Tibial artery (tissue), 4 donors: ENCODE results near the gene APP.
A peak's percentile ranks its signal among the peaks of the same experiment; 100 is the strongest.

Experiments used
- DNase-seq, 2 donors: peaks; one replicate each; pipeline ENCODE4 v3.0.0-alpha.2; 2019
- H3K27ac ChIP-seq, 2 donors: fragments of 200-600 bp; sonication (generic) in 1 of 2; 1 replicate in 1 of 2; 2 replicates in 1 of 2; pipeline ENCODE4 v1.5.1; 2018 to 2019; ENCODE audit warnings: mild to moderate bottlenecking in 1 of 2
- H3K27me3 ChIP-seq, 2 donors: fragments of 200-600 bp; sonication (generic) in 1 of 2; one replicate each; pipeline versions ENCODE4 v1.5.1 to v1.6.0; 2016 to 2019
- H3K36me3 ChIP-seq, 3 donors: fragments of 200-600 bp; sonication (generic) in 2 of 3; one replicate each; pipeline ENCODE4 v1.5.1; 2016 to 2019; ENCODE audit warnings: mild to moderate bottlenecking in 2 of 3
- H3K4me1 ChIP-seq, 4 donors: fragments of 200-600 bp; sonication (generic) in 2 of 4; 1 replicate in 3 of 4; 2 replicates in 1 of 4; pipeline ENCODE4 v1.5.1; 2016 to 2019
- H3K4me3 ChIP-seq, 2 donors: fragments of 200-600 bp; sonication (generic) in 1 of 2; 1 replicate in 1 of 2; 2 replicates in 1 of 2; pipeline ENCODE4 v1.5.1; 2018 to 2019; ENCODE audit warnings: mild to moderate bottlenecking in 2 of 2
- H3K9me3 ChIP-seq, 3 donors: fragments of 200-600 bp; sonication (generic) in 1 of 3; one replicate each; pipeline ENCODE4 v1.5.1; 2016 to 2019
- CTCF ChIP-seq, 2 experiments: fragments of 200-600 bp in 1 of 2; fragments of 450-650 bp in 1 of 2; IDR thresholded peaks; one replicate each; pipeline ENCODE4 v1.5.1; 2017 to 2019; ENCODE audit warnings: antibody characterized with exemption in 2 of 2, mild to moderate bottlenecking in 1 of 2, moderate library complexity in 1 of 2
- intact Hi-C: fragments of 100-400 bp; cut with DNase I; formaldehyde crosslinking; loops from one replicate; pipeline ENCODE4 v1.15.0; 2023; ENCODE audit warnings: low total_unique reads

The APP gene

GRCh38 chr21:26117324-26117971 lies 53.1 kb downstream of the APP start:
- no peak overlapping the region for H3K27ac ChIP-seq
- intact Hi-C loops, result no loop called here
- peaks cover 0 to 20% (median 9%) of the 10 kb centered on the region in 4 donors for H3K4me1 ChIP-seq
- H3K36me3 ChIP-seq, result no peaks in the 10 kb centered on the region
- no peaks in the 10 kb centered on the region for H3K27me3 ChIP-seq
- DNase-seq, result no peak
- H3K9me3 ChIP-seq, result no peaks in the 10 kb centered on the region
- no peak for TF ChIP-seq CTCF (IDR thresholded peaks at IDR 0.05)
- H3K4me3 ChIP-seq, result no peak overlapping the region

- DNase-seq, result no peak
- Histone ChIP-seq H3K4me3 (no peak overlapping the region), H3K4me1 (peaks cover 0 to 27% (median 11%) of the 10 kb centered on the region in 4 donors), H3K36me3 (no peaks in the 10 kb centered on the region), H3K9me3 (no peaks in the 10 kb centered on the region), H3K27ac (peak overlapping the region in 1 of 2 donors; percentile 32), H3K27me3 (no peaks in the 10 kb centered on the region)
- intact Hi-C loops, result no loop called here
- TF ChIP-seq CTCF (IDR thresholded peaks at IDR 0.05), result no peak
Measured at GRCh38 chr21:26116456-26117011, 54.0 kb downstream of the APP start.

- no peak overlapping the region for H3K4me3 ChIP-seq
- H3K36me3 ChIP-seq, result no peaks in the 10 kb centered on the region
- no peaks in the 10 kb centered on the region for H3K9me3 ChIP-seq
- no peaks in the 10 kb centered on the region for H3K27me3 ChIP-seq
- H3K4me1 ChIP-seq, result peaks cover 0 to 27% (median 11%) of the 10 kb centered on the region in 4 donors
- intact Hi-C loops, result no loop called here
- no peak for DNase-seq
- no peak for TF ChIP-seq CTCF (IDR thresholded peaks at IDR 0.05)
- H3K27ac ChIP-seq, result peak overlapping the region in 1 of 2 donors; percentile 32
Measured at GRCh38 chr21:26115899-26116298, 54.7 kb downstream of the APP start.

GRCh38 chr21:26115305-26115704 lies 55.3 kb downstream of the APP start:
- no peaks in the 10 kb centered on the region for H3K36me3 ChIP-seq
- intact Hi-C loops, result no loop called here
- H3K4me3 ChIP-seq, result no peak overlapping the region
- DNase-seq, result no peak
- H3K27ac ChIP-seq, result no peak overlapping the region
- H3K4me1 ChIP-seq, result peaks cover 0 to 27% (median 11%) of the 10 kb centered on the region in 4 donors
- H3K27me3 ChIP-seq, result no peaks in the 10 kb centered on the region
- no peaks in the 10 kb centered on the region for H3K9me3 ChIP-seq
- no peak for TF ChIP-seq CTCF (IDR thresholded peaks at IDR 0.05)

GRCh38 chr21:26112975-26113374 lies 57.6 kb downstream of the APP start:
- no peaks in the 10 kb centered on the region for H3K9me3 ChIP-seq
- peaks cover 0 to 27% (median 11%) of the 10 kb centered on the region in 4 donors for H3K4me1 ChIP-seq
- peaks cover 0 to 9% (median 0%) of the 10 kb centered on the region in 3 donors for H3K36me3 ChIP-seq
- no peaks in the 10 kb centered on the region for H3K27me3 ChIP-seq
- TF ChIP-seq CTCF (IDR thresholded peaks at IDR 0.05), result no peak
- intact Hi-C loops, result no loop called here
- H3K4me3 ChIP-seq, result no peak overlapping the region
- no peak overlapping the region for H3K27ac ChIP-seq
- no peak for DNase-seq
